HG03439 (cell line): ENCODE results near the gene TANGO2.

Source experiments
- ATAC-seq: cut with Tn5 transposase; IDR thresholded peaks from one replicate; pipeline ENCODE4 v1.9.1; 2021; ENCODE audit warnings: mild to moderate bottlenecking, moderate library complexity; ENCODE audit not compliant: unreplicated experiment

The TANGO2 gene

GRCh38 chr22:20024650-20025397, 3.9 kb downstream of the TANGO2 start:
- no peak for ATAC-seq

GRCh38 chr22:20025401-20026203, 4.7 kb downstream of the TANGO2 start:
- no peak for ATAC-seq

- no peak for ATAC-seq
Observed at GRCh38 chr22:20026204-20026908, 5.4 kb downstream of the TANGO2 start.

GRCh38 chr22:20026996-20027601, 6.2 kb downstream of the TANGO2 start:
- ATAC-seq = no peak

- ATAC-seq = no peak
Observed at GRCh38 chr22:20027966-20028854, 7.3 kb downstream of the TANGO2 start.

GRCh38 chr22:20028855-20029549, 8.1 kb downstream of the TANGO2 start:
- ATAC-seq = no peak

- ATAC-seq = no peak
Observed at GRCh38 chr22:20029550-20030225, 8.8 kb downstream of the TANGO2 start.

GRCh38 chr22:20031732-20032406, 11.0 kb downstream of the TANGO2 start:
- no peak for ATAC-seq

GRCh38 chr22:20032407-20032991, 11.6 kb downstream of the TANGO2 start:
- ATAC-seq = no peak

GRCh38 chr22:20033045-20033706, 12.3 kb downstream of the TANGO2 start:
- ATAC-seq = no peak

GRCh38 chr22:20034143-20034542, 13.2 kb downstream of the TANGO2 start:
- ATAC-seq = no peak

GRCh38 chr22:20035375-20036083, 14.6 kb downstream of the TANGO2 start:
- no peak for ATAC-seq

- ATAC-seq = no peak
Observed at GRCh38 chr22:20036084-20036482, 15.2 kb downstream of the TANGO2 start.

GRCh38 chr22:20036535-20037392, 15.9 kb downstream of the TANGO2 start:
- no peak for ATAC-seq

GRCh38 chr22:20037419-20037818, 16.5 kb downstream of the TANGO2 start:
- ATAC-seq = no peak

GRCh38 chr22:20038574-20038973, 17.7 kb downstream of the TANGO2 start:
- no peak for ATAC-seq
